Measurements from ENCODE around the gene ERP27. TPM values are rescaled to one million over a fixed set of nuclear protein-coding genes. Genes with fewer than 3 reads are reported as not detected.

ERP27 gene
- total and polyA plus RNA-seq, 2 of the 8 experiments (the other 6 are each of a cell fraction or from before 2014, with no cell fraction given) = not detected

- no peak overlapping the region for H3K56ac ChIP-seq (replicated peaks; ENCODE audit: insufficient read length, low read depth, low read length)
- H4K8ac ChIP-seq (ENCODE audit: extremely low read depth, insufficient read depth, low read length) = no peak overlapping the region
- H2AK5ac ChIP-seq (ENCODE audit: low read depth, low read length) = no peak overlapping the region
- no peaks in the 10 kb centered on the region for H3K36me3 ChIP-seq (ENCODE audit: control insufficient read depth in 2 of 4, insufficient read depth in 4 of 4, low read length in 3 of 4)
- no peak for DNase-seq (ENCODE audit: low read depth in 1 of 2, low spot score in 2 of 2)
- ChIA-PET CTCF (ENCODE audit: partially characterized antibody) (no interaction called here), POLR2A (ENCODE audit: partially characterized antibody) (no interaction called here)
- H2BK120ac ChIP-seq (replicated peaks; ENCODE audit: low read depth, low read length) = no peak overlapping the region
- no peak overlapping the region for H4K5ac ChIP-seq (ENCODE audit: insufficient read length, low read depth, low read length)
- no peak overlapping the region for H2BK15ac ChIP-seq (ENCODE audit: low read length)
- H3K9ac ChIP-seq (replicated peaks in 1 of 4; ENCODE audit: extremely low read depth in 1 of 4, low read depth in 3 of 4, low read length in 3 of 4) = no peak overlapping the region
- H4K20me1 ChIP-seq (replicated peaks in 1 of 2; ENCODE audit: control insufficient read depth in 1 of 2, insufficient read depth in 2 of 2, low read length in 2 of 2) = no peaks in the 10 kb centered on the region
- H3K4me3 ChIP-seq (ENCODE audit: extremely low read depth in 1 of 4, insufficient read depth in 2 of 4, low read depth in 3 of 4, low read length in 4 of 4) = no peak overlapping the region
- no peak overlapping the region for H2BK12ac ChIP-seq (ENCODE audit: low read depth, low read length)
- H3K79me2 ChIP-seq (ENCODE audit: control insufficient read depth in 1 of 2, insufficient read depth in 2 of 2, low read length in 2 of 2) = no peaks in the 10 kb centered on the region
- no peak for FAIRE-seq
- no peak overlapping the region for H3K23ac ChIP-seq (ENCODE audit: insufficient read length)
- no peaks in the 10 kb centered on the region for H3K23me2 ChIP-seq (ENCODE audit: low read depth, low read length)
- H4K91ac ChIP-seq (replicated peaks; ENCODE audit: insufficient read length, low read length) = no peak overlapping the region
- no peak overlapping the region for H3K4ac ChIP-seq (replicated peaks; ENCODE audit: insufficient read length, low read depth, low read length)
- H3K14ac ChIP-seq (ENCODE audit: insufficient read length) = no peak overlapping the region
- 92% methylated on average over 1 of the region's 1 CpG; no CpG with 5 or more reads in 1 of the 2 experiments for WGBS, 2 experiments (ENCODE audit: extremely low coverage in 1 of 2, insufficient coverage in 1 of 2, insufficient read length in 1 of 2, insufficient replicate concordance in 2 of 2, low coverage in 1 of 2, low lambda C conversion rate in 2 of 2, missing lambda C conversion rate in 1 of 2)
- no peak overlapping the region for H2BK20ac ChIP-seq (ENCODE audit: low read length)
- no peaks in the 10 kb centered on the region for H3K79me1 ChIP-seq (ENCODE audit: low read depth, low read length)
- H3K4me2 ChIP-seq (ENCODE audit: insufficient read depth in 1 of 2, low read depth in 2 of 2, low read length in 2 of 2) = no peak overlapping the region
- no peak overlapping the region for H2BK5ac ChIP-seq (ENCODE audit: low read depth, low read length)
- no peak overlapping the region for H3K27ac ChIP-seq (ENCODE audit: low read depth, low read length)
- no peaks in the 10 kb centered on the region for H3K27me3 ChIP-seq (replicated peaks in 1 of 4; ENCODE audit: control insufficient read depth in 3 of 4, extremely low read depth in 1 of 4, insufficient read depth in 3 of 4, low read length in 3 of 4)
- H2AFZ ChIP-seq (ENCODE audit: low read length) = no peak overlapping the region
- no peak overlapping the region for H3K18ac ChIP-seq (ENCODE audit: extremely low read depth, low read length)
- no peaks in the 10 kb centered on the region for H3K9me3 ChIP-seq (ENCODE audit: insufficient read depth in 2 of 2, low read depth in 1 of 2, low read length in 1 of 2)
- no peaks in the 10 kb centered on the region for H3K4me1 ChIP-seq (replicated peaks in 1 of 4; ENCODE audit: control insufficient read depth in 3 of 4, insufficient read depth in 4 of 4, low read length in 3 of 4)
- TF ChIP-seq RXRA (IDR thresholded peaks at IDR 0.05; ENCODE audit: insufficient read depth, low read depth, low read length) (no peak), NANOG (IDR thresholded peaks at IDR 0.05; ENCODE audit: insufficient read depth, low read depth, low read length, poor library complexity, severe bottlenecking) (no peak), HDAC6 (IDR thresholded peaks at IDR 0.05; ENCODE audit: low read depth, low read length) (no peak), TCF12 (IDR thresholded peaks at IDR 0.05; ENCODE audit: low read depth, low read length) (no peak), YY1 (IDR thresholded peaks at IDR 0.05; ENCODE audit: low read depth, low read length) (no peak), JUND (IDR thresholded peaks at IDR 0.05; ENCODE audit: low read length) (no peak), TAF7 (optimal IDR thresholded peaks at IDR 0.05; ENCODE audit: borderline replicate concordance, low read depth, low read length) (no peak), EZH2 (IDR thresholded peaks at IDR 0.05; ENCODE audit: low read depth, low read length, severe bottlenecking) (no peak), SAP30 (IDR thresholded peaks at IDR 0.05; ENCODE audit: insufficient read depth, insufficient replicate concordance, low read length) (no peak)
- TF ChIP-seq, protein P1, sequence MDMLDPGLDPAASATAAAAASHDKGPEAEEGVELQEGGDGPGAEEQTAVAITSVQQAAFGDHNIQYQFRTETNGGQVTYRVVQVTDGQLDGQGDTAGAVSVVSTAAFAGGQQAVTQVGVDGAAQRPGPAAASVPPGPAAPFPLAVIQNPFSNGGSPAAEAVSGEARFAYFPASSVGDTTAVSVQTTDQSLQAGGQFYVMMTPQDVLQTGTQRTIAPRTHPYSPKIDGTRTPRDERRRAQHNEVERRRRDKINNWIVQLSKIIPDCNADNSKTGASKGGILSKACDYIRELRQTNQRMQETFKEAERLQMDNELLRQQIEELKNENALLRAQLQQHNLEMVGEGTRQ (IDR thresholded peaks at IDR 0.05; ENCODE audit: low read length) = no peak
These were observed 30.4 kb downstream of the ERP27 start for GRCh38 chr12:14907953-14908352.

Measured in H1 (cell line).